Measurements from ENCODE around the gene MOB4.

Gene MOB4

GRCh38 chr2:197500503-197501131, 15.2 kb upstream of the MOB4 start:
- Mint-ChIP-seq H3K4me1 (ENCODE audit: low read depth) (peaks cover 47% of the 10 kb centered on the region), H3K9me3 (ENCODE audit: low read depth) (no peaks in the 10 kb centered on the region), H3K27ac (peak overlapping the region; percentile 97), H3K36me3 (peaks cover 44% of the 10 kb centered on the region), H3K4me3 (peak overlapping the region; percentile 100), H3K27me3 (no peaks in the 10 kb centered on the region)

DNA sequence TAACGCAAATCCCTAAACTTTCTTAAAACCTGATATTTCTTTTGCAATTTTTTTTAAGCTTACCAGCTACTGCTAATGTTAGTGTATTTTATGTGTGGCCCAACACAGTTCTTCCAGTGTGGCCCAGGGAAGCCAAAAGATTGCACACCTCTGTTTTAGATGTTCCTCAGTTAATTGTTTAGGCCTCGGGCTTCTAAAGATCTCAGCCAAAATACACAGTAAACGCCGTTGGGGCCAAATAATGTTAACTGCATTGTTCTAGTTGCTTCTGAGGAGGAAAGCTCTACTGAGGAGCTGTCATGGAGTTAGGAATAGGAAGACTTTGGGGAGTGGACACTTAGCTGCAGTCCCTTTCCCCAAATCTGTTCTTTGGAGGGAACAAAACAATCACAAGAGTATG, 13.7 kb upstream of the MOB4 start:
- Mint-ChIP-seq H3K4me3 (peak overlapping the region; percentile 100), H3K27ac (peak overlapping the region; percentile 97), H3K4me1 (ENCODE audit: low read depth) (peaks cover 31% of the 10 kb centered on the region), H3K27me3 (no peaks in the 10 kb centered on the region), H3K9me3 (ENCODE audit: low read depth) (no peaks in the 10 kb centered on the region), H3K36me3 (peaks cover 32% of the 10 kb centered on the region)

GRCh38 chr2:197502685-197503084, 13.2 kb upstream of the MOB4 start:
- Mint-ChIP-seq H3K27me3 (no peaks in the 10 kb centered on the region), H3K4me1 (ENCODE audit: low read depth) (peaks cover 26% of the 10 kb centered on the region), H3K4me3 (peak overlapping the region; percentile 100), H3K9me3 (ENCODE audit: low read depth) (no peaks in the 10 kb centered on the region), H3K27ac (peak overlapping the region; percentile 97), H3K36me3 (peaks cover 28% of the 10 kb centered on the region)

GRCh38 chr2:197504000-197504399, 11.9 kb upstream of the MOB4 start:
- H3K4me3 Mint-ChIP-seq, result peak overlapping the region; percentile 100
- no peaks in the 10 kb centered on the region for H3K27me3 Mint-ChIP-seq
- peak overlapping the region; percentile 34 for H3K27ac Mint-ChIP-seq
- H3K4me1 Mint-ChIP-seq (ENCODE audit: low read depth), result peaks cover 22% of the 10 kb centered on the region
- H3K9me3 Mint-ChIP-seq (ENCODE audit: low read depth), result no peaks in the 10 kb centered on the region
- H3K36me3 Mint-ChIP-seq, result peaks cover 19% of the 10 kb centered on the region

GRCh38 chr2:197504512-197504911, 11.4 kb upstream of the MOB4 start:
- Mint-ChIP-seq H3K27ac (peak overlapping the region; percentile 34), H3K9me3 (ENCODE audit: low read depth) (no peaks in the 10 kb centered on the region), H3K36me3 (peaks cover 19% of the 10 kb centered on the region), H3K27me3 (no peaks in the 10 kb centered on the region), H3K4me3 (peak overlapping the region; percentile 100), H3K4me1 (ENCODE audit: low read depth) (peaks cover 22% of the 10 kb centered on the region)

DNA sequence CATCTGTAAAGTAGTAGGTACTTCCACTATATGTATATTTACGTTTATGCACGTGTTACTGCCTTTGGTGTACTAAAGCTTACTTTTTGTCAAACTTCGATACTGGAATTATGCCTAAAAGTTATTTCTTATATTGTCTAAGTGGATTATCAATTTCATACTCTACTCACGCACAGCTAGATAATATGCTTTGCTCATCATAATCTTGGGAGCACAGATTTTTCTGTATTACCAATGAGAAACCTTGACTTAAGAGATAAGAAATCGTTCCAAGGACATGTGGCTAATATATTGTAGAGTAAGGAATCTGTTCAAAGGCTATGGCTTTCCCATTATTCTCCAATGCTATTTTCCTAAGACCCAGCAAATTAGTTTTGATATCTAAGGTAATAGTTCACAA, 9.2 kb upstream of the MOB4 start:
- H3K36me3 Mint-ChIP-seq, result peaks cover 12% of the 10 kb centered on the region
- no peak overlapping the region for H3K27ac Mint-ChIP-seq
- H3K4me1 Mint-ChIP-seq (ENCODE audit: low read depth), result peaks cover 20% of the 10 kb centered on the region
- no peaks in the 10 kb centered on the region for H3K9me3 Mint-ChIP-seq (ENCODE audit: low read depth)
- H3K27me3 Mint-ChIP-seq, result no peaks in the 10 kb centered on the region
- H3K4me3 Mint-ChIP-seq, result no peak overlapping the region

GRCh38 chr2:197513915-197514314, 2.0 kb upstream of the MOB4 start:
- Mint-ChIP-seq H3K36me3 (no peaks in the 10 kb centered on the region), H3K4me1 (ENCODE audit: low read depth) (peaks cover 31% of the 10 kb centered on the region), H3K4me3 (no peak overlapping the region), H3K27me3 (no peaks in the 10 kb centered on the region), H3K9me3 (ENCODE audit: low read depth) (no peaks in the 10 kb centered on the region), H3K27ac (no peak overlapping the region)

- H3K27ac Mint-ChIP-seq, result peak overlapping the region; percentile 91
- peaks cover 39% of the 10 kb centered on the region for H3K4me1 Mint-ChIP-seq (ENCODE audit: low read depth)
- H3K9me3 Mint-ChIP-seq (ENCODE audit: low read depth), result no peaks in the 10 kb centered on the region
- H3K36me3 Mint-ChIP-seq, result no peaks in the 10 kb centered on the region
- H3K4me3 Mint-ChIP-seq, result peak overlapping the region; percentile 99
- no peaks in the 10 kb centered on the region for H3K27me3 Mint-ChIP-seq
Observed at GRCh38 chr2:197514754-197515153, 1.1 kb upstream of the MOB4 start.

DNA sequence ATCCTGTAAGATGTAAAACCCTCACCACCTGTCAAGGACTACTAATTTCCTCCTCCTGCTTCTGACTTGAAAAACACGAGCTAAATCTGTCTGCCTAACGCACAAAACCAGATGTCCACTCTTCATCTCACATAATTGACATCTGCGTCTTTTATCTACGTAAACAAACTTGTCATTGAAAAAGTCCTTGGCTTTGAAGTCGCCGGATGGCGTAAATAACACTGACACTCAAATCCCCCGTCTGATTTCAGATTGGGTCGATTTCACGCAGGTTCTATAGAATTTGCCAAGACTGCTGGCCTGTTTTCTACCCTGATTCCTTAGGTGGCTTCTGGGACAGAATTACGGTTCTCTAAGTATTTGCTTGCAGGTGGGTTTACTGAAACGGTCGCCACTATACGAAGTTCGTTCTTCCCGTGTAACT, 539 bp upstream of the MOB4 start:
- H3K27ac Mint-ChIP-seq, result peak overlapping the region; percentile 91
- no peaks in the 10 kb centered on the region for H3K27me3 Mint-ChIP-seq
- peaks cover 40% of the 10 kb centered on the region for H3K4me1 Mint-ChIP-seq (ENCODE audit: low read depth)
- H3K9me3 Mint-ChIP-seq (ENCODE audit: low read depth), result no peaks in the 10 kb centered on the region
- H3K4me3 Mint-ChIP-seq, result peak overlapping the region; percentile 99
- peaks cover under 1% of the 10 kb centered on the region for H3K36me3 Mint-ChIP-seq

DNA sequence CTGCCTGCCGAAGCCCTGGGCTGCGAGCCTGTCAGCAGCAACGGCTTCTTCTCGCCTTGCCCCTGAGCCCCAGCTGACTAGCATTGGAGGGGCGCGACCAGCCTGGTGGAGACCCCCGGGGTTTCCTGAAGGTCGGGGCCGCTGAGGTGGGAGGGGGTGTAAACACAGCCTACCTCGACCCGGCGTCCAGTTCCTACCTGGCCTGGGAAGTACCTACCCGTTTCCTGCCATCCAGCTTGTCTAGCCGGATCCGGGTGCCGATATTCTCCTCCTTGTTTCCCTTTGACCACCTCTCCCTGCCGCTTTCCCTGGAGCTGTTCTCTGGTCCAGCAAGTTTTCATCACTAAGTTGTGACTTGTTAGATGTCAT, 511 bp downstream of the MOB4 start:
- H3K4me3 Mint-ChIP-seq, result peak overlapping the region; percentile 99
- H3K36me3 Mint-ChIP-seq, result peaks cover 7% of the 10 kb centered on the region
- peak overlapping the region; percentile 91 for H3K27ac Mint-ChIP-seq
- no peaks in the 10 kb centered on the region for H3K9me3 Mint-ChIP-seq (ENCODE audit: low read depth)
- peaks cover 44% of the 10 kb centered on the region for H3K4me1 Mint-ChIP-seq (ENCODE audit: low read depth)
- no peaks in the 10 kb centered on the region for H3K27me3 Mint-ChIP-seq

DNA sequence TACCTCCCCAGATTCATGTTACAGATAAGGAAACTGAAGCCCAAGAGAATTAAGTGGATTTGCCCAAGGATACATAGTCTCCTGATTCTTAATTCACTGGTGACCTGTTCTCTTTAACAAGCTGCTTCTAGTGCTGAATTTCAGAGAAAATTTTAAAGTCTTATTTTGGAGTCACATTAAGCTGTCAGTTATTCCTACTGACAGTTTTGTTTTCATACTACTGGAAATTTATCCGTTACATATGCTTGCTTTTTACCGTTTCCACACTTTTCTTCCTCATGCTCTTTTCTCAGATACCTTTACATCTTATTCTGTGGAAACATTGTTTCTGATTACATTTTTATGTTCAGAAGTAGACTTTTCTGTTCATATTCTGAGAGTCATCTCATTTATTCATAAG, 1.3 kb downstream of the MOB4 start:
- Mint-ChIP-seq H3K36me3 (peaks cover 7% of the 10 kb centered on the region), H3K27me3 (no peaks in the 10 kb centered on the region), H3K9me3 (ENCODE audit: low read depth) (no peaks in the 10 kb centered on the region), H3K27ac (peak overlapping the region; percentile 91), H3K4me3 (peak overlapping the region; percentile 99), H3K4me1 (ENCODE audit: low read depth) (peaks cover 46% of the 10 kb centered on the region)

GRCh38 chr2:197538412-197538811, 22.5 kb downstream of the MOB4 start:
- Mint-ChIP-seq H3K27ac (peak overlapping the region; percentile 7), H3K27me3 (no peaks in the 10 kb centered on the region), H3K9me3 (ENCODE audit: low read depth) (no peaks in the 10 kb centered on the region), H3K4me1 (ENCODE audit: low read depth) (peaks cover 42% of the 10 kb centered on the region), H3K4me3 (no peak overlapping the region), H3K36me3 (peaks cover 8% of the 10 kb centered on the region)

DNA sequence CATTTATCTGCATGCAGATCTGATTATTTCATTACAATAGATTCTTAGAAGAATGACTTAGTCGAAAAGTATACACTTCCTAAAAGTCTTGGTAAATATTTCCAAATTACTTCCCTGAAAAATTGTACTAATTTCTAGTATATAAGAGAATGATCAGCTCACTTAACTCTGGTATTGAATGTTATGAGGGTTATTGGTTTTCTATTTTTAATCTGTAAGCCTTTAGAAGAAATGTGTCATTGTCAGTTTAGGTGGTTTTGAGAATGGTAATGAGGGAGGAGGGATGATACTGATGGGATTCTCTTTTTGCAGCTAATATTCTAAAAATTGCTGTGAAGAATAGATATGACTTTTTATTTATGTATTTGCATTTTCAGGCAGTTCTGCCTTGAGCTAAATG, 23.9 kb downstream of the MOB4 start:
- H3K4me1 Mint-ChIP-seq (ENCODE audit: low read depth), result peaks cover 30% of the 10 kb centered on the region
- H3K27ac Mint-ChIP-seq, result peak overlapping the region; percentile 72
- H3K9me3 Mint-ChIP-seq (ENCODE audit: low read depth), result no peaks in the 10 kb centered on the region
- H3K27me3 Mint-ChIP-seq, result no peaks in the 10 kb centered on the region
- peaks cover 5% of the 10 kb centered on the region for H3K36me3 Mint-ChIP-seq
- H3K4me3 Mint-ChIP-seq, result no peak overlapping the region

GRCh38 chr2:197543206-197543605, 27.3 kb downstream of the MOB4 start:
- Mint-ChIP-seq H3K4me1 (ENCODE audit: low read depth) (peaks cover 19% of the 10 kb centered on the region), H3K27ac (no peak overlapping the region), H3K27me3 (no peaks in the 10 kb centered on the region), H3K9me3 (ENCODE audit: low read depth) (no peaks in the 10 kb centered on the region), H3K36me3 (peaks cover 3% of the 10 kb centered on the region), H3K4me3 (no peak overlapping the region)

DNA sequence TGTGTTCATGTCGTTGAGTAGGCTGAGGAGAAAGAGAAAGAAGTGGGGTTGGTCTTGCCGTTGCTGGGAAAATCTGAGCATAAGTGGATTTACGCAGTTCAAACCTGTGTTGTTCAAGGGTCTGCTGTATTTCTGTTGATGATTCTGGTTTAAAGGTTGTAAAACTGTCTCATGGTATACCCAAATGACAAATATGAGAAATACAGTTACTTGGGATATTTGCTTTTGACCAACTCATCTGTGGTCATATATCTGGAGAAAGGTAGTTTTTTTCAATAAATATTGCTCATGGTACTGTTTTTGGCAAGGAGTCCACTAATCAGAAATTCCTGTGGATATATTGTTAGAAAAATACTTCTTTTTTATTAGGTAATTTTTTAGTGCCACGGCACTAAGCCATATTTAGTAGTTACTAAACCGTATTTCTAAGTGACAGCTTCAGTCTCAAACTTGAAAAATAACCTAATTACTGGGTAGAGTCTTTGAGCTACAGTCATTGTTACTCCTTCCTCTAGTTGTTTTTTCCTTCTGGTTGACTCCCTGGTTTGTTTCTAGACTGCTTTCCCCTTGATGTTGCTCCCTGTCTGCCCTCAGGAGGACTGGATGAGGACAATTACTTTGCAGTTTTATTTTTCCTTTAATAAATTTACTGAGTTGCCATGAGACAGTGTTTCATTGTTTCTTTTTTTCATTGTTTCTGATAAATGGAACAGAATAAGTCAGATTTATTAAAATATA, 31.5 kb downstream of the MOB4 start:
- Mint-ChIP-seq H3K27me3 (no peaks in the 10 kb centered on the region), H3K4me1 (ENCODE audit: low read depth) (peaks cover 4% of the 10 kb centered on the region), H3K27ac (peak overlapping the region; percentile 22), H3K9me3 (ENCODE audit: low read depth) (no peaks in the 10 kb centered on the region), H3K36me3 (no peaks in the 10 kb centered on the region), H3K4me3 (no peak overlapping the region)

- H3K27ac Mint-ChIP-seq, result peak overlapping the region; percentile 17
- no peak overlapping the region for H3K4me3 Mint-ChIP-seq
- no peaks in the 10 kb centered on the region for H3K27me3 Mint-ChIP-seq
- H3K9me3 Mint-ChIP-seq (ENCODE audit: low read depth), result no peaks in the 10 kb centered on the region
- H3K4me1 Mint-ChIP-seq (ENCODE audit: low read depth), result peaks cover 4% of the 10 kb centered on the region
- no peaks in the 10 kb centered on the region for H3K36me3 Mint-ChIP-seq
Observed at GRCh38 chr2:197548582-197548981, 32.7 kb downstream of the MOB4 start.
